ENCODE measurements around the gene SERPINI1.

GRCh38 chr3:167773584-167773983 lies 38.1 kb downstream of the SERPINI1 start:
- TF ChIP-seq CTCF (IDR thresholded peaks at IDR 0.05 in 4 of 5, conservative IDR thresholded peaks at IDR 0.05 in 1 of 5): no peak
- TF ChIP-seq POLR2A (IDR thresholded peaks at IDR 0.05): no peak

All from gastrocnemius medialis (tissue), 4 donors.